Adrenal gland (tissue), 12 donors: ENCODE results near the gene CTDSPL. TPM values are rescaled to one million over a fixed set of nuclear protein-coding genes. Genes with fewer than 3 reads are reported as not detected.
A peak's percentile ranks its signal among the peaks of the same experiment; 100 is the strongest.

Experiments used
- DNase-seq, 7 donors: peaks; one replicate each; pipeline ENCODE4 v3.0.0-alpha.2; 2019 to 2020
- H3K27ac ChIP-seq, 5 donors: fragments of 200-600 bp; sonication (generic) in 4 of 5; 1 replicate in 3 of 5; 2 replicates in 2 of 5; pipeline versions ENCODE4 v1.5.1 to v1.8.0; 2016 to 2020; ENCODE audit warnings: mild to moderate bottlenecking in 1 of 5
- H3K27me3 ChIP-seq: fragments of 200-600 bp; 2 replicates; pipeline ENCODE4 v1.8.0; 2021
- H3K36me3 ChIP-seq, 2 donors: fragments of 200-600 bp; replicated peaks in 1 of 2; 1 replicate in 1 of 2; 2 replicates in 1 of 2; pipeline versions ENCODE4 v1.5.1 to v1.8.0; 2018 to 2022
- H3K4me1 ChIP-seq, 2 donors: fragments of 200-600 bp; replicated peaks in 1 of 2; 1 replicate in 1 of 2; 2 replicates in 1 of 2; pipeline versions ENCODE4 v1.5.1 to v1.8.0; 2018 to 2021
- H3K4me3 ChIP-seq, 4 donors: fragments of 200-600 bp; sonication (generic) in 3 of 4; one replicate each; pipeline ENCODE4 v1.5.1; 2016 to 2018
- H3K9me3 ChIP-seq, 3 donors: fragments of 200-600 bp; sonication (generic) in 1 of 3; replicated peaks in 1 of 3; 1 replicate in 2 of 3; 2 replicates in 1 of 3; pipeline versions ENCODE4 v1.5.1 to v1.8.0; 2016 to 2021
- CTCF ChIP-seq, 6 experiments: fragments of 450-650 bp in 4 of 6; fragments of 200-600 bp in 2 of 6; sonication (generic) in 1 of 6; IDR thresholded peaks; 1 replicate in 5 of 6; 2 replicates in 1 of 6; pipeline versions ENCODE4 v1.5.1 to v1.8.0; 2016 to 2021; ENCODE audit warnings: antibody characterized with exemption in 6 of 6, mild to moderate bottlenecking in 2 of 6, moderate library complexity in 1 of 6
- POLR2A ChIP-seq, 2 donors: fragments of 450-650 bp; IDR thresholded peaks; one replicate each; pipeline ENCODE4 v1.6.1; 2017; ENCODE audit warnings: antibody characterized with exemption in 2 of 2, mild to moderate bottlenecking in 2 of 2, moderate library complexity in 1 of 2
- WGBS, 4 donors: extraction: QIAGEN DNeasy Blood & Tissue Kit in 2 of 4; methylation state at CpG; one replicate each; pipeline versions ENCODE4 v1.1.5 to v1.1.7; 2013 to 2017; 5-methylcytosine and 5-hydroxymethylcytosine counted together
- intact Hi-C, 2 donors: fragments of 100-400 bp; cut with DNase I; formaldehyde crosslinking; loops; one replicate each; pipeline versions ENCODE4 v1.14.1 to v1.15.0; 2022 to 2023
- polyA plus RNA-seq, 3 donors: library from polyadenylated mRNA; stranded (reverse); fragments of 200-250 nt in 2 of 3; fragments of 350-450 nt in 1 of 3; fragmentation: Illumina TruSeq in 1 of 3; extraction: RNeasy Lipid Tissue Mini Kit (QIAGEN cat#74804) in 1 of 3; gene quantifications; one replicate each; pipeline ENCODE4 v1.2.3, GENCODE V29; 2013 to 2014
- total RNA-seq, 9 donors: library from RNA; depleted of rRNA in 4 of 9; stranded (reverse); fragments of >200 nt in 4 of 9; fragments of 120-200 nt in 1 of 9; fragmentation: NEBNext Ultra II Directional in 1 of 9; extraction: Animal tissue kit (Norgen Biotek cat#: 25700) in 1 of 9; gene quantifications; one replicate each; pipeline versions ENCODE4 v1.1.0 to v1.2.4, GENCODE V29; 2013 to 2023
- donor health status: healthy with polysubstance abuse.
- donor health status: Bipolar disorder and iron deficiency.
- donor health status: DM: yes; HTN: yes; CAD: no.
- donor health status: DM: no; HTN: no; CAD: no.
- donor health status: DM: no; HTN: no; CAD: no.
- donor health status: DM: yes; HTN: yes; CAD: no.

The CTDSPL gene
- total and polyA plus RNA-seq, 12 donors = 6.4 to 27.7 (median 16.0) TPM

- DNase-seq = no peak
- H3K4me1 ChIP-seq = peaks cover 14 to 33% of the 10 kb centered on the region in 2 donors
- peak overlapping the region in 1 of 5 donors; percentile 13 for H3K27ac ChIP-seq
- TF ChIP-seq POLR2A (IDR thresholded peaks at IDR 0.05) (no peak), CTCF (IDR thresholded peaks at IDR 0.05) (no peak)
- H3K4me3 ChIP-seq = no peak overlapping the region
- no peaks in the 10 kb centered on the region for H3K27me3 ChIP-seq
- H3K36me3 ChIP-seq = no peaks in the 10 kb centered on the region
- WGBS, 4 donors = 89 to 95% (median 91%) methylated on average over 4 of the region's 4 CpGs
- no peaks in the 10 kb centered on the region for H3K9me3 ChIP-seq
- intact Hi-C loops = no loop called here
Observed at GRCh38 chr3:37943126-37943525, 81.4 kb downstream of the CTDSPL start.

- no peak overlapping the region for H3K27ac ChIP-seq
- no peak overlapping the region for H3K4me3 ChIP-seq
- H3K27me3 ChIP-seq = no peaks in the 10 kb centered on the region
- H3K9me3 ChIP-seq = no peaks in the 10 kb centered on the region
- intact Hi-C loops = no loop called here
- TF ChIP-seq POLR2A (IDR thresholded peaks at IDR 0.05) (no peak), CTCF (IDR thresholded peaks at IDR 0.05) (no peak)
- no peak for DNase-seq
- WGBS, 4 donors = 86 to 92% (median 90%) methylated on average over 8 of the region's 8 CpGs
- peaks cover 14 to 33% of the 10 kb centered on the region in 2 donors for H3K4me1 ChIP-seq
- no peaks in the 10 kb centered on the region for H3K36me3 ChIP-seq
Observed at GRCh38 chr3:37943631-37944314, 82.1 kb downstream of the CTDSPL start.

- Histone ChIP-seq H3K27me3 (no peaks in the 10 kb centered on the region), H3K4me1 (peaks cover 14 to 33% of the 10 kb centered on the region in 2 donors), H3K27ac (peak overlapping the region in 2 of 5 donors; percentile 2 to 63), H3K9me3 (no peaks in the 10 kb centered on the region), H3K4me3 (no peak overlapping the region), H3K36me3 (no peaks in the 10 kb centered on the region)
- intact Hi-C loops = no loop called here
- no peak for TF ChIP-seq POLR2A (IDR thresholded peaks at IDR 0.05)
- no peak for TF ChIP-seq CTCF (IDR thresholded peaks at IDR 0.05)
- 43 to 50% (median 47%) methylated on average over 2 of the region's 2 CpGs for WGBS, 4 donors
- no peak for DNase-seq
Observed at GRCh38 chr3:37944391-37944842, 82.7 kb downstream of the CTDSPL start.

- peak overlapping the region in 4 of 5 donors; percentile 2 to 63 (median 28) for H3K27ac ChIP-seq
- intact Hi-C loops = no loop called here
- H3K4me3 ChIP-seq = no peak overlapping the region
- H3K4me1 ChIP-seq = peaks cover 14 to 33% of the 10 kb centered on the region in 2 donors
- no peak for DNase-seq
- H3K36me3 ChIP-seq = no peaks in the 10 kb centered on the region
- no peaks in the 10 kb centered on the region for H3K27me3 ChIP-seq
- no peaks in the 10 kb centered on the region for H3K9me3 ChIP-seq
- 63 to 70% (median 67%) methylated on average over 6 of the region's 6 CpGs for WGBS, 4 donors
- TF ChIP-seq CTCF (IDR thresholded peaks at IDR 0.05) = no peak
- no peak for TF ChIP-seq POLR2A (IDR thresholded peaks at IDR 0.05)
Observed at GRCh38 chr3:37945156-37945806, 83.6 kb downstream of the CTDSPL start.
